Lung (tissue), 12 donors: Measurements from ENCODE around the gene CD93. TPM values are rescaled to one million over a fixed set of nuclear protein-coding genes. Genes with fewer than 3 reads are reported as not detected.

ENCODE experiments used
- ATAC-seq: fragments of 200-7000 bp; cut with Tn5 transposase; one replicate; pipeline ENCODE4 v1.9.1; 2020; ENCODE audit warnings: moderate number of reproducible peaks; ENCODE audit not compliant: insufficient read depth, low FRiP score
- DNase-seq, 3 donors: peaks; one replicate each; pipeline ENCODE4 v3.0.0-alpha.2; 2013 to 2017
- H3K27ac ChIP-seq, 2 donors: one replicate each; pipeline ENCODE4 v1.5.1; 2013; ENCODE audit warnings: mild to moderate bottlenecking in 2 of 2, moderate library complexity in 2 of 2, control low read depth in 1 of 2, inconsistent platforms in 1 of 2, low read depth in 1 of 2, low read length in 1 of 2
- H3K27me3 ChIP-seq, 3 donors: one replicate each; pipeline ENCODE4 v1.5.1; 2013; ENCODE audit warnings: low read length in 2 of 3; ENCODE audit not compliant: control insufficient read depth in 3 of 3, insufficient read depth in 3 of 3
- H3K36me3 ChIP-seq, 4 donors: one replicate each; pipeline ENCODE4 v1.5.1; 2013; ENCODE audit warnings: low read length in 4 of 4, mild to moderate bottlenecking in 1 of 4, moderate library complexity in 1 of 4; ENCODE audit not compliant: control insufficient read depth in 4 of 4, insufficient read depth in 4 of 4
- H3K4me1 ChIP-seq, 5 donors: one replicate each; pipeline ENCODE4 v1.5.1; 2013; ENCODE audit warnings: low read length in 5 of 5, mild to moderate bottlenecking in 2 of 5, moderate library complexity in 1 of 5; ENCODE audit not compliant: control insufficient read depth in 5 of 5, insufficient read depth in 5 of 5
- H3K4me3 ChIP-seq: one replicate; pipeline ENCODE4 v1.5.1; 2013; ENCODE audit warnings: mild to moderate bottlenecking, control low read depth, moderate library complexity
- H3K9ac ChIP-seq, 2 donors: one replicate each; pipeline ENCODE4 v1.5.1; 2013; ENCODE audit warnings: low read length in 2 of 2, control low read depth in 1 of 2; ENCODE audit not compliant: insufficient read depth in 1 of 2
- H3K9me3 ChIP-seq, 4 donors: one replicate each; pipeline ENCODE4 v1.5.1; 2013; ENCODE audit warnings: low read length in 3 of 4, mild to moderate bottlenecking in 1 of 4, moderate library complexity in 1 of 4; ENCODE audit not compliant: control insufficient read depth in 4 of 4, insufficient read depth in 3 of 4
- WGBS, 2 donors: extraction: QIAGEN DNeasy Blood & Tissue Kit; methylation state at CpG; one replicate each; pipeline ENCODE4 v1.1.7; 2013; 5-methylcytosine and 5-hydroxymethylcytosine counted together
- polyA plus RNA-seq, 2 donors: library from polyadenylated mRNA; stranded (reverse); fragments of 200-250 nt; gene quantifications; one replicate each; pipeline ENCODE4 v1.2.1, GENCODE V29; 2013
- total RNA-seq, 2 donors: library from RNA; depleted of rRNA in 1 of 2; stranded (reverse); fragments of >200 nt in 1 of 2; gene quantifications; one replicate each; pipeline ENCODE4 v1.2.1, GENCODE V29; 2014 to 2021
- TF ChIP-seq, protein P1 (sequence below): IDR thresholded peaks from 2 replicates; pipeline ENCODE4 v1.5.1; 2012; ENCODE audit warnings: mild to moderate bottlenecking; ENCODE audit errors: control extremely low read depth, extremely low read depth
- donor health status: control.
- donor health status: control.
- donor health status: Bipolar disorder and iron deficiency.
- donor health status: healthy.
- donor health status: DM: yes; HTN: yes; CAD: no.

Gene CD93
- total and polyA plus RNA-seq, 4 donors, result 17.9 to 239 (median 126) TPM

- H3K27me3 ChIP-seq, result no peaks in the 10 kb centered on the region
- DNase-seq, result no peak
- H3K9me3 ChIP-seq, result no peaks in the 10 kb centered on the region
- H3K9ac ChIP-seq, result no peak overlapping the region
- TF ChIP-seq, protein P1, sequence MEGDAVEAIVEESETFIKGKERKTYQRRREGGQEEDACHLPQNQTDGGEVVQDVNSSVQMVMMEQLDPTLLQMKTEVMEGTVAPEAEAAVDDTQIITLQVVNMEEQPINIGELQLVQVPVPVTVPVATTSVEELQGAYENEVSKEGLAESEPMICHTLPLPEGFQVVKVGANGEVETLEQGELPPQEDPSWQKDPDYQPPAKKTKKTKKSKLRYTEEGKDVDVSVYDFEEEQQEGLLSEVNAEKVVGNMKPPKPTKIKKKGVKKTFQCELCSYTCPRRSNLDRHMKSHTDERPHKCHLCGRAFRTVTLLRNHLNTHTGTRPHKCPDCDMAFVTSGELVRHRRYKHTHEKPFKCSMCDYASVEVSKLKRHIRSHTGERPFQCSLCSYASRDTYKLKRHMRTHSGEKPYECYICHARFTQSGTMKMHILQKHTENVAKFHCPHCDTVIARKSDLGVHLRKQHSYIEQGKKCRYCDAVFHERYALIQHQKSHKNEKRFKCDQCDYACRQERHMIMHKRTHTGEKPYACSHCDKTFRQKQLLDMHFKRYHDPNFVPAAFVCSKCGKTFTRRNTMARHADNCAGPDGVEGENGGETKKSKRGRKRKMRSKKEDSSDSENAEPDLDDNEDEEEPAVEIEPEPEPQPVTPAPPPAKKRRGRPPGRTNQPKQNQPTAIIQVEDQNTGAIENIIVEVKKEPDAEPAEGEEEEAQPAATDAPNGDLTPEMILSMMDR, result no peak
- H3K4me1 ChIP-seq, result peaks cover 3 to 24% (median 12%) of the 10 kb centered on the region in 5 donors
- 50% methylated on average over 3 of the region's 3 CpGs for WGBS, 2 donors
- H3K27ac ChIP-seq, result peak overlapping the region in 1 of 2 donors; percentile 8
- H3K36me3 ChIP-seq, result no peaks in the 10 kb centered on the region
- no peak for ATAC-seq
- no peak overlapping the region for H3K4me3 ChIP-seq
Measured at GRCh38 chr20:23105193-23105592, 19.1 kb upstream of the CD93 start.

DNA sequence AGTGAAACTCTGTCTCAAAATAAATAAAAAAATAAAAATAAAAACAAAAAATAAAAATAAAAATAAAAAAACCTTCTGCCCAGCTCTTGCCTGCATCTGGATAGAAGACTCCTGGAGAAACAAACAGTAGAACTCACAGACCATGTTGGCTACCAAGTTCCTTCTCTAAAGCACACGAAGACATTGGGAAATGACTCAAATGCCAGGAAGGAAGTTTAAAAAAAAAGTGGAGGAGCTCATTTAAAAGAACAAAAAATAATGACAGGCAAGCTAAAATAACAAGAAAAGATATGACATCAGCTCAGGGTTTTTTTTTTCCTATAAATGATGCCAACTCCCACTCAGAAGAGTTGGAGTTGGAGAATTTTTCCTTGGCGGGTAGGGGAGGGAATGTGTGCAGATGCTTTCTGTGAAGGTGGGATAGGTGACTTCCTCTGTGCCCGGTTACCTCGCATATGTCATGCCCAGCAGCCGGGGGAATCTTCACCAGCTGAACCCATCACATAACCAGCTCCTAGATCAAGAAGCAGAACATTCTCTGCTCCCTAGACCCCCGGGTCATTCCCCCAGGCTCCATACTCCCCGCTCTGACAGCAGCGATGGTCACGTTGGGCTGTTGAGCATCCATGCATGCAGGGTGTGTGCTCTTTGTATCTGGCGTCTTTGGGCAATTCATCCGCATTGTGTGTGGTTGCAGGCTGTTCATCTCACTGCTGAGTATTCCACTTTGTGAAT is 17.3 kb upstream of the CD93 start:
- no peak for DNase-seq
- Histone ChIP-seq H3K36me3 (no peaks in the 10 kb centered on the region), H3K9me3 (no peaks in the 10 kb centered on the region), H3K9ac (no peak overlapping the region), H3K27me3 (no peaks in the 10 kb centered on the region), H3K4me3 (no peak overlapping the region), H3K27ac (peak overlapping the region; percentile 51 to 66), H3K4me1 (peaks cover 3 to 24% (median 12%) of the 10 kb centered on the region in 5 donors)
- TF ChIP-seq, protein P1, result no peak
- 61 to 65% methylated on average over 11 of the region's 11 CpGs for WGBS, 2 donors
- ATAC-seq, result no peak

DNA sequence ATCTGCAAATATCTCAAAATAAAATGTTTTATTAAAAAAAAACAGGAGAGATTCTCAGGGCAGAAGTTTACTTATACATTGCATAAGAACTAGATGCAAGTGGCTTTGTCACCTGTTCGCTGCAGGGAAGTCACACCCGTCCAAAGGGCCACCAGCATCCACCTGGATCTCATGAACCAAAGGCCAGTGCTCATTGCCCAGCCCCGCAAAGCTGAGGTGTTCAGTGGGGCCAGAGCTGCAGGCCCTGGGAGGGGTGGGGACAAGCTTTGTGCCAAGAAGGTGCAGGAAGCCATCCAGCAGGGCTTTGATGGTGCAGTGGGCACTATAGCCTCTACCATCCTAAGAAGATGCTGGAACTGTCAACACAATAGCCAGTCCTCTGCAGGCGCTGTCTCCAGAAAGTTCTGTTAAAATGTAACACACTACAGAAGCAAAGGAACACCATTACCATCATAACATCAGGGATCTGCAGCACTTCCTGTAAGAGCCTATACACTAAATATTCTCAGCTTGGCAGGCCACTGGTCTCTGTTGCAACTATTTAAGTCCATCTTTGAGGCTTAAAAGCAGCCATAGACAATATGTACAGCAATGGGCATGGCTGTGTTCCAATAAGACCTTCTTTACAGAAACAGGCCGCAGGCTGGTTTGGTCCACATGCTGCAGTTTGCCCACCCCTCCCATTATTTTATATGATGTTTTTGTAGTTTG is 15.7 kb upstream of the CD93 start:
- peaks cover 0 to 26% (median 7%) of the 10 kb centered on the region in 5 donors for H3K4me1 ChIP-seq
- H3K36me3 ChIP-seq, result no peaks in the 10 kb centered on the region
- TF ChIP-seq, protein P1, result no peak
- DNase-seq, result peak in 1 of 3 donors; percentile 61
- no peak for ATAC-seq
- H3K4me3 ChIP-seq, result no peak overlapping the region
- WGBS, 2 donors, result 72 to 86% methylated on average over 5 of the region's 5 CpGs
- H3K27me3 ChIP-seq, result no peaks in the 10 kb centered on the region
- H3K9me3 ChIP-seq, result no peaks in the 10 kb centered on the region
- no peak overlapping the region for H3K9ac ChIP-seq
- H3K27ac ChIP-seq, result peak overlapping the region in 1 of 2 donors; percentile 15
